Pancreas (tissue), 10 donors: ENCODE results near the gene BRD3OS. TPM values are rescaled to one million over a fixed set of nuclear protein-coding genes. Genes with fewer than 3 reads are reported as not detected.
A peak's percentile ranks its signal among the peaks of the same experiment; 100 is the strongest.

ENCODE experiments used
- ATAC-seq, 4 donors: fragments of 200-7000 bp; cut with Tn5 transposase; one replicate each; pipeline versions ENCODE4 v1.8.0 to v1.9.1; 2020; ENCODE audit warnings: mild to moderate bottlenecking in 4 of 4, moderate library complexity in 4 of 4
- DNase-seq, 6 donors: peaks; one replicate each; pipeline ENCODE4 v3.0.0-alpha.2; 2020
- FAIRE-seq: peaks from 2 replicates; lab custom pipeline; 2012; peaks lifted over from hg19 to GRCh38; lab: Jason Lieb, UNC
- H3K27ac ChIP-seq, 4 donors: fragments of 200-600 bp; sonication (generic); 1 replicate in 3 of 4; 2 replicates in 1 of 4; pipeline versions ENCODE4 v1.5.0 to v1.8.0; 2020
- H3K27me3 ChIP-seq, 4 donors: fragments of 200-600 bp; one replicate each; pipeline ENCODE4 v1.8.0; 2021
- H3K36me3 ChIP-seq, 3 donors: fragments of 200-600 bp; sonication (generic) in 1 of 3; one replicate each; pipeline versions ENCODE4 v1.5.0 to v1.8.0; 2020 to 2021
- H3K4me1 ChIP-seq, 3 donors: fragments of 200-600 bp; one replicate each; pipeline ENCODE4 v1.8.0; 2021
- H3K4me3 ChIP-seq, 4 donors: fragments of 200-600 bp; sonication (generic) in 2 of 4; one replicate each; pipeline versions ENCODE4 v1.5.0 to v1.8.0; 2020 to 2021
- H3K9me3 ChIP-seq, 4 donors: fragments of 200-600 bp; one replicate each; pipeline ENCODE4 v1.8.0; 2021
- CTCF ChIP-seq, 4 donors: fragments of 200-600 bp; sonication (generic) in 3 of 4; IDR thresholded peaks; one replicate each; pipeline versions ENCODE4 v1.5.0 to v1.8.0; 2021; ENCODE audit warnings: antibody characterized with exemption in 4 of 4
- WGBS, 2 donors: extraction: QIAGEN DNeasy Blood & Tissue Kit; methylation state at CpG; one replicate each; pipeline ENCODE4 v1.1.7; 2013; 5-methylcytosine and 5-hydroxymethylcytosine counted together
- intact Hi-C, 3 donors: fragments of 100-400 bp; cut with DNase I; formaldehyde crosslinking; loops; one replicate each; pipeline versions ENCODE4 v1.11.1 to v1.14.2; 2022
- polyA plus RNA-seq, 2 donors: library from polyadenylated mRNA; stranded (reverse); fragments of 200-250 nt; gene quantifications; one replicate each; pipeline ENCODE4 v1.2.3, GENCODE V29; 2013
- total RNA-seq, 6 donors: library from RNA; stranded (reverse); fragmentation: NEBNext Ultra II Directional in 4 of 6; extraction: Animal tissue kit (Norgen Biotek cat#: 25700) in 4 of 6; gene quantifications; one replicate each; pipeline versions ENCODE4 v1.2.1 to v1.2.4, GENCODE V29; 2021 to 2023
- donor health status: healthy with polysubstance abuse.
- donor health status: DM: no; HTN: no; CAD: no; lungs with moderate emphysema.
- donor health status: DM: no; HTN: no; CAD: no.
- donor health status: control.
- donor health status: control.
- donor health status: Bipolar disorder and iron deficiency.
- donor health status: DM: yes; HTN: yes; CAD: no.
- donor health status: DM: no; HTN: no; CAD: no.
- donor health status: DM: no; HTN: no; CAD: no.
- donor health status: DM: yes; HTN: yes; CAD: no.

BRD3OS gene
- total and polyA plus RNA-seq, 8 donors = 4.8 to 12.5 (median 7.3) TPM

- FAIRE-seq = no peak
- no peak for ATAC-seq
- Histone ChIP-seq H3K36me3 (peaks cover 0 to 44% (median 14%) of the 10 kb centered on the region in 3 donors), H3K27ac (no peak overlapping the region), H3K27me3 (no peaks in the 10 kb centered on the region), H3K4me3 (no peak overlapping the region), H3K9me3 (no peaks in the 10 kb centered on the region), H3K4me1 (no peaks in the 10 kb centered on the region)
- no peak for TF ChIP-seq CTCF (IDR thresholded peaks at IDR 0.05)
- 96 to 97% methylated on average over 17 of the region's 17 CpGs for WGBS, 2 donors
- peak in 3 of 6 donors; percentile 2 to 61 (median 45) for DNase-seq
- intact Hi-C loops = no loop called here
These were observed 14.9 kb downstream of the BRD3OS start for GRCh38 chr9:134040176-134040565.

- peak in 2 of 4 donors; percentile 17 to 31 for ATAC-seq
- DNase-seq = peak in 4 of 6 donors; percentile 5 to 74 (median 51)
- intact Hi-C loops = no loop called here
- TF ChIP-seq CTCF (IDR thresholded peaks at IDR 0.05) = no peak
- 77 to 79% methylated on average over 21 of the region's 21 CpGs for WGBS, 2 donors
- FAIRE-seq = no peak
- Histone ChIP-seq H3K4me3 (no peak overlapping the region), H3K36me3 (peaks cover 0 to 44% (median 7%) of the 10 kb centered on the region in 3 donors), H3K9me3 (no peaks in the 10 kb centered on the region), H3K27me3 (no peaks in the 10 kb centered on the region), H3K27ac (no peak overlapping the region), H3K4me1 (no peaks in the 10 kb centered on the region)
These were observed 15.7 kb downstream of the BRD3OS start for GRCh38 chr9:134040781-134041648.

GRCh38 chr9:134041649-134041962 lies 16.3 kb downstream of the BRD3OS start:
- peaks cover 0 to 40% (median 7%) of the 10 kb centered on the region in 3 donors for H3K36me3 ChIP-seq
- ATAC-seq (no peak), DNase-seq (peak in 2 of 6 donors; percentile 25 to 70), FAIRE-seq (no peak)
- H3K27me3 ChIP-seq = no peaks in the 10 kb centered on the region
- 94% methylated on average over 16 of the region's 16 CpGs for WGBS, 2 donors
- no peaks in the 10 kb centered on the region for H3K4me1 ChIP-seq
- H3K4me3 ChIP-seq = no peak overlapping the region
- TF ChIP-seq CTCF (IDR thresholded peaks at IDR 0.05) = no peak
- intact Hi-C loops = no loop called here
- H3K9me3 ChIP-seq = no peaks in the 10 kb centered on the region
- no peak overlapping the region for H3K27ac ChIP-seq

GRCh38 chr9:134043531-134043988 lies 18.3 kb downstream of the BRD3OS start:
- DNase-seq = peak in 1 of 6 donors; percentile 33
- no peak for FAIRE-seq
- Histone ChIP-seq H3K27me3 (no peaks in the 10 kb centered on the region), H3K27ac (no peak overlapping the region), H3K4me3 (no peak overlapping the region), H3K4me1 (no peaks in the 10 kb centered on the region), H3K9me3 (no peaks in the 10 kb centered on the region), H3K36me3 (peaks cover 0 to 59% (median 14%) of the 10 kb centered on the region in 3 donors)
- no peak for TF ChIP-seq CTCF (IDR thresholded peaks at IDR 0.05)
- intact Hi-C loops = no loop called here
- ATAC-seq = no peak
- 79 to 89% methylated on average over 11 of the region's 11 CpGs for WGBS, 2 donors

GRCh38 chr9:134044944-134045343 lies 19.7 kb downstream of the BRD3OS start:
- ATAC-seq (no peak), FAIRE-seq (no peak), DNase-seq (peak in 1 of 6 donors; percentile 35)
- no peak for TF ChIP-seq CTCF (IDR thresholded peaks at IDR 0.05)
- Histone ChIP-seq H3K4me1 (no peaks in the 10 kb centered on the region), H3K4me3 (no peak overlapping the region), H3K9me3 (no peaks in the 10 kb centered on the region), H3K27me3 (no peaks in the 10 kb centered on the region), H3K36me3 (peaks cover 0 to 59% (median 23%) of the 10 kb centered on the region in 3 donors), H3K27ac (no peak overlapping the region)
- WGBS, 2 donors = 88 to 92% methylated on average over 12 of the region's 12 CpGs
- intact Hi-C loops = no loop called here
